GM19351 (cell line): ENCODE measurements around the gene PTPN11.
"Not testable (repeated sequence)": the region's sequence is repeated elsewhere in the genome, so short reads cannot be mapped to it uniquely, and the experiment has no call there.

Source experiments
- ATAC-seq: cut with Tn5 transposase; IDR thresholded peaks from one replicate; pipeline ENCODE4 v1.9.1; 2021; ENCODE audit warnings: mild to moderate bottlenecking, moderate library complexity; ENCODE audit not compliant: unreplicated experiment

The PTPN11 gene

GRCh38 chr12:112418608-112419296 lies at the start of gene PTPN11:
Gene PTPN11 (plus strand): TSS chr12:112418947. CDS start chr12:112419112, 165 bp downstream.
- ATAC-seq: peak; percentile 67

- ATAC-seq: no peak
These were observed 48.5 kb upstream of the PTPN11 start for GRCh38 chr12:112370199-112370598.

- no peak for ATAC-seq
These were observed 47.8 kb upstream of the PTPN11 start for GRCh38 chr12:112370868-112371510.

GRCh38 chr12:112374166-112374740 lies 44.5 kb upstream of the PTPN11 start:
- ATAC-seq: no peak

GRCh38 chr12:112375105-112375504 lies 43.6 kb upstream of the PTPN11 start:
- ATAC-seq: no peak

- ATAC-seq: no peak
These were observed 37.9 kb upstream of the PTPN11 start for GRCh38 chr12:112380663-112381405.

GRCh38 chr12:112381406-112381882 lies 37.3 kb upstream of the PTPN11 start:
- ATAC-seq: peak; percentile 50

GRCh38 chr12:112381883-112382796 lies 36.6 kb upstream of the PTPN11 start, which contains the start of gene HECTD4:
Gene HECTD4 (minus strand): TSS chr12:112382431. CDS start chr12:112382128, 303 bp downstream.
- peak; percentile 93 for ATAC-seq

- no peak for ATAC-seq
These were observed 35.9 kb upstream of the PTPN11 start for GRCh38 chr12:112382866-112383265.

- no peak for ATAC-seq
These were observed 32.0 kb upstream of the PTPN11 start for GRCh38 chr12:112386726-112387125.

- ATAC-seq: no peak
These were observed 29.5 kb upstream of the PTPN11 start for GRCh38 chr12:112389228-112389627.

- ATAC-seq: not testable (repeated sequence)
These were observed 28.7 kb upstream of the PTPN11 start for GRCh38 chr12:112389922-112390654.

GRCh38 chr12:112393328-112393727 lies 25.4 kb upstream of the PTPN11 start:
- no peak for ATAC-seq

- ATAC-seq: no peak
These were observed 17.7 kb upstream of the PTPN11 start for GRCh38 chr12:112401054-112401453.

GRCh38 chr12:112401903-112402498 lies 16.7 kb upstream of the PTPN11 start:
- ATAC-seq: no peak

GRCh38 chr12:112406519-112407488 lies 11.9 kb upstream of the PTPN11 start:
- no peak for ATAC-seq

- ATAC-seq: not testable (repeated sequence)
These were observed 11.1 kb upstream of the PTPN11 start for GRCh38 chr12:112407683-112408082.

- no peak for ATAC-seq
These were observed 10.1 kb upstream of the PTPN11 start for GRCh38 chr12:112408621-112409020.
